GM12872 (cell line): Measurements from ENCODE around the gene GUK1.

Source experiments
- CTCF ChIP-seq: IDR thresholded peaks from 3 replicates; pipeline ENCODE4 v1.5.1; 2011; ENCODE audit warnings: low read depth, mild to moderate bottlenecking, low read length, moderate library complexity; ENCODE audit not compliant: insufficient read depth

The GUK1 gene

GRCh38 chr1:228101614-228101993, 38.5 kb upstream of the GUK1 start:
- no peak for TF ChIP-seq CTCF

- TF ChIP-seq CTCF = peak; percentile 47; the same call in 1 of the 3 replicates
These were observed 37.9 kb upstream of the GUK1 start for GRCh38 chr1:228101994-228102790.

DNA sequence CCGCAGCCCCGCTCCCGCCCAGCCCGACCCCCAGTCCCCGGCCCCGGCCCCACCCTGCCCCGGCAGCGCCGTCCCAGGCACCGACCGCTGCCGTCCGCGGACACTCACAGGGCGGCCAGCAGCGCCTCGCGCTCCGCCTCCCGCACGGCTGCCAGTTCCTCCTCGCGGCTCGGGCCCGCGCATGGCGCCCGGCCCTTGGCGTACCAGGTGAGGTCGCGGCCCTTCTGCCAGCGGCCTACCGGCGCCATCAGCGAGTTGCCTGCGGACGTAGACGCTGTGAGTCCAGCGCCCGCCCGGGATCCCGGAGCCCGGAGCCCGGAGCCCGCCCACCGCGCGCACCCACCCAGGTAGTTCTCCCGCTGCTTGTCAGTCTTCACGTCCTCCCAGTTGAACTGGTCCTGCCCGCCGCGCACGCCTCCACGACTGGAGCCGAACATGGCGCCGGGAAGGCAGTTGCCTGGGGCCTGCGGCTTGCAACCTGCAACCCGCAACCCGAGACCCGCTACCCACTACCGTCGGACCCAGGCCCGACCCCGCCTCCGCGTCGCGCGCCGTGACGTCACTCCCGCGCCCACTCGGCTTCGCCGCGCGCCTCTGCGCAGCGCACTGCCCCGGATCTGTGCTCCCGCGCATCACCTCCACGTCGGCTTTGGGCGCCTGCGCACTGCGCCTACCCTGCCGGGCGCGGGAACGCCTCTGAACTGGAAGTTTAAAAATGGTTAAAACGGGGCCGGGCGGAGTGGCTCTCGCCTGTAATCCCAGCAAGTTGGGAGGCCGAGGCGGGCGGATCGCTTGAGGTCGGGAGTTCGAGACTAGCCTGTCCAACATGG, 37.1 kb upstream of the GUK1 start, which contains the start of gene C1orf35:
Gene C1orf35, minus strand, starts transcription at position 535 of the 830 bp plus-strand sequence. Its CDS starts 98 bp downstream, at position 437.
- no peak for TF ChIP-seq CTCF

DNA sequence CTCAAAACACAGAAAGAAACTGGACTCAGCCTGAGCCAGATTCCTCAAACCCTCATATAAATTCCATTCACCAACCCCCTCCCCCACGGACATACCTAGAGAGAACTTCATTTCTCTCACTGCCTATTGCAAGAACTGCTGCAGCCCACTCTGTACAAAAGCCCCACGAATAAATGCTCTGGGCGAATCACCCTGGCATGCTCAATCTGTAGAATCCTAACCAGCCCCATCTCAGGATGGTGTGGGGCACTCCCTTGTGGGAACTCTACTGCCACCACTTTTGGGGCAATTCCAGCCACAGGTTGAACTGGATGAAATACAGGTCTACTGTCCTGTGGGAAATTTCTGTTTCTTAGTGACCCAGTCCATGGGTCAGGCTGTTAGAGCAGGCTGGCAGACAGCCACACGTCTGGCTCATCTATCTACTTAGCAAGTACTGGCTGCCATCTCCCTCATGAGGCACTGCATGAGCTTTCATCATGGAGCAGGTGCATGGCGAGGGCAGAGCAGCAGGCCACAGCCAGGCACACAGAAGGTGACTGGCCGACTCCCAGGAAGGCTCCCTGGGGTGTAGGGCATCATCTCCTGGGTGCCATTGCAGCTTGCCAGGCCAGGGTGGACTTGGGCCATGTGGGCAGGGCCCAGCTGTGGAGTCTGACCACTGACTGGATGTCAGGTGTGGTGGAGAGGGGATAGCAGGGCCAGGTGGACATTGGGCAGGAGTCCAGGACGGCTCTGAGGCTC, 35.4 kb upstream of the GUK1 start:
- no peak for TF ChIP-seq CTCF

- no peak for TF ChIP-seq CTCF
These were observed 34.6 kb upstream of the GUK1 start for GRCh38 chr1:228105270-228105995.

GRCh38 chr1:228105996-228106799, 33.9 kb upstream of the GUK1 start:
- TF ChIP-seq CTCF = no peak
